Measurements from ENCODE around the gene PYDC1.

DNA sequence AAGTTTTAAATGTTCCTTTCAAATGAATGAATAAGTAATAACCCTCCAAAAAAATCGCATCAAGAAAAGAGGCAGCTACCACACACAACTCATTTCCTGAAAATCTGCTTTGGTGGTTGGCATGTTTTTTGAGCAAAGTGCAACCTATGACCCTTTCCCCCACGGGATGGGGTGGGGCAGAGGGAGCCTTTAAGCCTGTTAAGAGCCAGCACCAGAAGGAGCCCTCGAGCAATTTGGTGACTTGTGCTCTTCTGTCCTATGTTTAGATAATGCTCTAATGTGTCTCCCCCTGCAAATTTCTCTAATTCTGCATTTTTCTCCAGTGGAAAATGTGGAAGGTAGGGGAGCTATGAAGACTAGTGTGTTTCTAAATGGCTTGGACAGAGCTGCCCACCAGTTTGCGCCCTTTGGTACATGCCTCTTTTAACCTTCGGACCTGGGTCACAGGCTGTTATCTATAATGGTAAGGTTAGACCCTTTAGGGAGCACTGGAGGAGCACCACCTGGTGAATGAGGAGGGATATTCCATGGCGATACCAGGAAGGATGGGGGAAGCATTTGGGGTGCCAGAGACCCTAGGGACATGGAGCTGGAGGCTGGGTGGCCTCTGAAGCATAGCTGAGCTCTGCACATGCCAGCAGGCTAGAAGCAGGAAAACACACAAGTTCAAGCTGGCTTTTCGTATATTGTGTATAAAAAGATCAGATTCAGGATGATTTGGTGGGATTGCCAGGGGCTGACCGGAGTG is 15.9 kb downstream of the PYDC1 start:
- TF ChIP-seq POLR2A (IDR thresholded peaks at IDR 0.05; ENCODE audit: low read length) (no peak), GATA1 (IDR thresholded peaks at IDR 0.05; ENCODE audit: low read depth, low read length) (no peak)
